WTC11 (cell line): ENCODE measurements around the gene TMCC1.

Source experiments
- IRF2 ChIP-seq: sonication (generic); formaldehyde crosslinking; IDR thresholded peaks from 2 replicates; pipeline ENCODE4 v1.8.0; 2022; ENCODE audit warnings: low read depth, missing genetic modification reagents, borderline replicate concordance
- ZNF232 ChIP-seq: sonication (generic); formaldehyde crosslinking; IDR thresholded peaks from 2 replicates; pipeline ENCODE4 v1.8.0; 2022; ENCODE audit warnings: mild to moderate bottlenecking, missing genetic modification reagents
- TF ChIP-seq, protein P1 (sequence below): sonication (generic); formaldehyde crosslinking; IDR thresholded peaks from 2 replicates; pipeline ENCODE4 v1.8.0; 2023; ENCODE audit warnings: missing genetic modification reagents

GRCh38 chr3:129893581-129894070, at the start of gene TMCC1:
- no peak for TF ChIP-seq IRF2 (CRISPR knock-in tag)
- TF ChIP-seq ZNF232 (CRISPR knock-in tag), result no peak
- TF ChIP-seq, protein P1, sequence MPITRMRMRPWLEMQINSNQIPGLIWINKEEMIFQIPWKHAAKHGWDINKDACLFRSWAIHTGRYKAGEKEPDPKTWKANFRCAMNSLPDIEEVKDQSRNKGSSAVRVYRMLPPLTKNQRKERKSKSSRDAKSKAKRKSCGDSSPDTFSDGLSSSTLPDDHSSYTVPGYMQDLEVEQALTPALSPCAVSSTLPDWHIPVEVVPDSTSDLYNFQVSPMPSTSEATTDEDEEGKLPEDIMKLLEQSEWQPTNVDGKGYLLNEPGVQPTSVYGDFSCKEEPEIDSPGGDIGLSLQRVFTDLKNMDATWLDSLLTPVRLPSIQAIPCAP (CRISPR knock-in tag), result no peak
